BE2C (cell line): Measurements from ENCODE around the gene ATXN10.

ENCODE experiments used
- DNase-seq: peaks from one replicate; pipeline ENCODE4 v3.0.0-alpha.2; 2020
- H3K27me3 ChIP-seq: fragments of 250-450 bp; sonication (Bioruptor Pico); 2 replicates; pipeline ENCODE4 v1.5.1; 2020; ENCODE audit warnings: mild to moderate bottlenecking
- H3K36me3 ChIP-seq: fragments of 250-450 bp; sonication (Bioruptor Pico); 2 replicates; pipeline ENCODE4 v1.5.1; 2020; ENCODE audit warnings: mild to moderate bottlenecking
- H3K4me1 ChIP-seq: fragments of 250-450 bp; sonication (Bioruptor Pico); 2 replicates; pipeline ENCODE4 v1.5.1; 2020
- H3K4me3 ChIP-seq: 2 replicates; pipeline ENCODE4 v1.5.1; 2011; ENCODE audit warnings: low read depth, low read length
- H3K9me3 ChIP-seq: fragments of 250-450 bp; sonication (Bioruptor Pico); 2 replicates; pipeline ENCODE4 v1.5.1; 2020
- TF ChIP-seq, protein P1 (sequence below): IDR thresholded peaks from 2 replicates; pipeline ENCODE4 v1.5.1; 2012; ENCODE audit warnings: mild to moderate bottlenecking, low read depth, low read length

ATXN10 gene

DNA sequence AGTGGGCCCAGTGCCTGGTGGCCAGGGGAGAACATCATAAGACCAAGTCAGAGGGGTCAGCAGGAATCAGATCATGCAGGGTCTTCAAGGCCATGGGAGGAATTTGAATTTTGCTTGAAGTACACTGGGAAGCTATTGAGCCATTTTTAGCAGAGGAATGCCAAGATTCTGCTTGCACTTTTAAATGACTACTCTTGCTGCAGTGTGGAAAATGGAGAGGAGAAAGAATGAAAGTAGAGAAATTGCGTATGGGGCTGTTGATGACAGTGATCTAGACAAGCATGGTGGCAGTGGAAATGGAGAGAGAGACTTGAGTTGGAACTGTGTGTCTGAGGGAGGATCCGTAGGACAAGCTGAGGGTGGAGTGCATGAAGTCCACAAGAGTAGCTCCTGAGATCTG lies 177.3 kb downstream of the ATXN10 start:
- H3K36me3 ChIP-seq = peaks cover 44% of the 10 kb centered on the region

DNA sequence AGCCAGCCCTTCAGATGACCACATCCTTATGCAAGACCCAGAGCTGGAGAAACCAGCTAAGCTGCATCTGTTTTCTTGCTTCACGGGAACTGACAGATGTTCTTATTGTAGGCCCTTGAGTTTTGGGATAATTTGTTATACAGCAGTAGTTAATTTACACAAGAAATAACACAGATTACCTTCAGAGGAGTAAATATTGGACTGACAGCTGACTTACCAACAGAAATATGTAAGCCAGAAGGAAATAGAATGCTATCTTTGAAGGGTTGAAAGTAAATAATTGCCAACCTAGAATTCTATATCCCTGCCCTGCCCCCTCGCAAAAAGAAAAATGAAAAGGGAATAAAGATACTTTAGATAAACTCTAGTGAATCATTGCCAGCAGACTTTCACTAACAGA lies 181.2 kb downstream of the ATXN10 start:
- no peak for DNase-seq
- Histone ChIP-seq H3K4me3 (no peak overlapping the region), H3K36me3 (peaks cover 33% of the 10 kb centered on the region), H3K4me1 (no peaks in the 10 kb centered on the region), H3K9me3 (0 out of 2 replicates have a peak, but pooled peaks cover 3% of the 10 kb centered on the region), H3K27me3 (no peaks in the 10 kb centered on the region)
- TF ChIP-seq, protein P1, sequence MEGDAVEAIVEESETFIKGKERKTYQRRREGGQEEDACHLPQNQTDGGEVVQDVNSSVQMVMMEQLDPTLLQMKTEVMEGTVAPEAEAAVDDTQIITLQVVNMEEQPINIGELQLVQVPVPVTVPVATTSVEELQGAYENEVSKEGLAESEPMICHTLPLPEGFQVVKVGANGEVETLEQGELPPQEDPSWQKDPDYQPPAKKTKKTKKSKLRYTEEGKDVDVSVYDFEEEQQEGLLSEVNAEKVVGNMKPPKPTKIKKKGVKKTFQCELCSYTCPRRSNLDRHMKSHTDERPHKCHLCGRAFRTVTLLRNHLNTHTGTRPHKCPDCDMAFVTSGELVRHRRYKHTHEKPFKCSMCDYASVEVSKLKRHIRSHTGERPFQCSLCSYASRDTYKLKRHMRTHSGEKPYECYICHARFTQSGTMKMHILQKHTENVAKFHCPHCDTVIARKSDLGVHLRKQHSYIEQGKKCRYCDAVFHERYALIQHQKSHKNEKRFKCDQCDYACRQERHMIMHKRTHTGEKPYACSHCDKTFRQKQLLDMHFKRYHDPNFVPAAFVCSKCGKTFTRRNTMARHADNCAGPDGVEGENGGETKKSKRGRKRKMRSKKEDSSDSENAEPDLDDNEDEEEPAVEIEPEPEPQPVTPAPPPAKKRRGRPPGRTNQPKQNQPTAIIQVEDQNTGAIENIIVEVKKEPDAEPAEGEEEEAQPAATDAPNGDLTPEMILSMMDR = no peak

More for the DNA sequence above, 177.3 kb downstream of the ATXN10 start:
- no peak for DNase-seq
- Histone ChIP-seq H3K27me3 (no peaks in the 10 kb centered on the region), H3K9me3 (0 out of 2 replicates have a peak, but pooled peaks cover 3% of the 10 kb centered on the region), H3K4me3 (no peak overlapping the region), H3K4me1 (no peaks in the 10 kb centered on the region)
- TF ChIP-seq, protein P1 = no peak

DNA sequence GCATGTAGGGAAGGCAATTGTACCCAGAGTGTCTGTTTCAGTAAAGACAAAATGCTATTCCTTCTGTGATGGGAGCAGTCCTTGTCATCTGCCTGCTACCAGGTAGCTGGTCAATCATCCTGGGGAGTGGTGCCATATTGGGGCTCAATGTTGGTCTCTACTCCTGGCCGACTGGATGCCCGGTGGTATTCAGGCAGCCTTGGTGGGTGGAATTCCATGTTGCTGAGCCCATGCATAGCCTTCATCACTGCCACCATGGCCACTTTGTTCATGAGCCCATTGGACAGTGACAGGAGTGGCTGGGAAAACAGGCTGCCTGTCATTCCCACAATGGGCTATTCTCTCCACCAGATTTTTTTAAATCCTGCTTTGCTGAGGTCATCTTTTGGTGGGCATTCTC lies 184.3 kb downstream of the ATXN10 start:
- 0 out of 2 replicates have a peak, but pooled peaks cover 3% of the 10 kb centered on the region for H3K9me3 ChIP-seq
- no peak for DNase-seq
- TF ChIP-seq, protein P1 = no peak

DNA sequence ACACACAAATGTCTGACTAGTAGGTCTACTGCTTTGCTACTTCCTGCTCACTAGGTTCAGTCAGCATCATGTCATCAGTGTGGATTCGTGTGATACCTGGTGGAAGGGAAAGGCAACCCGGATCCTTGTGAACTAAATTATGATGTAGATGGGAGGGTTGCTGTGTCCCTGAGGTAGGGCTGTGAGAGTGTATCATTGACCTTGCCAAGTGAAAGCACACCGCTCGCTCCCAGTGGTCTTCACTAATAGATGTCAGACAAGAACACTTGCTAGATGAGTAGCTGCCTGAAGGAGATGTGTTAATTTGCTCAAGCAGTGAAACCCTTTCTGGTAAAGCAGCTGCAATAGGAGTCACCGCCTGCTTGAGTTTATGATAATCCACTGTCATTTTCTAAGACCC lies 185.9 kb downstream of the ATXN10 start:
- H3K27me3 ChIP-seq = no peaks in the 10 kb centered on the region
- no peak overlapping the region for H3K4me3 ChIP-seq
- DNase-seq = no peak
- H3K36me3 ChIP-seq = peaks cover 9% of the 10 kb centered on the region
- H3K4me1 ChIP-seq = no peaks in the 10 kb centered on the region
- TF ChIP-seq, protein P1 = no peak
- H3K9me3 ChIP-seq = no peaks in the 10 kb centered on the region

More for the DNA sequence above, 184.3 kb downstream of the ATXN10 start:
- no peak overlapping the region for H3K4me3 ChIP-seq
- H3K4me1 ChIP-seq = no peaks in the 10 kb centered on the region
- H3K27me3 ChIP-seq = no peaks in the 10 kb centered on the region
- peaks cover 23% of the 10 kb centered on the region for H3K36me3 ChIP-seq

DNA sequence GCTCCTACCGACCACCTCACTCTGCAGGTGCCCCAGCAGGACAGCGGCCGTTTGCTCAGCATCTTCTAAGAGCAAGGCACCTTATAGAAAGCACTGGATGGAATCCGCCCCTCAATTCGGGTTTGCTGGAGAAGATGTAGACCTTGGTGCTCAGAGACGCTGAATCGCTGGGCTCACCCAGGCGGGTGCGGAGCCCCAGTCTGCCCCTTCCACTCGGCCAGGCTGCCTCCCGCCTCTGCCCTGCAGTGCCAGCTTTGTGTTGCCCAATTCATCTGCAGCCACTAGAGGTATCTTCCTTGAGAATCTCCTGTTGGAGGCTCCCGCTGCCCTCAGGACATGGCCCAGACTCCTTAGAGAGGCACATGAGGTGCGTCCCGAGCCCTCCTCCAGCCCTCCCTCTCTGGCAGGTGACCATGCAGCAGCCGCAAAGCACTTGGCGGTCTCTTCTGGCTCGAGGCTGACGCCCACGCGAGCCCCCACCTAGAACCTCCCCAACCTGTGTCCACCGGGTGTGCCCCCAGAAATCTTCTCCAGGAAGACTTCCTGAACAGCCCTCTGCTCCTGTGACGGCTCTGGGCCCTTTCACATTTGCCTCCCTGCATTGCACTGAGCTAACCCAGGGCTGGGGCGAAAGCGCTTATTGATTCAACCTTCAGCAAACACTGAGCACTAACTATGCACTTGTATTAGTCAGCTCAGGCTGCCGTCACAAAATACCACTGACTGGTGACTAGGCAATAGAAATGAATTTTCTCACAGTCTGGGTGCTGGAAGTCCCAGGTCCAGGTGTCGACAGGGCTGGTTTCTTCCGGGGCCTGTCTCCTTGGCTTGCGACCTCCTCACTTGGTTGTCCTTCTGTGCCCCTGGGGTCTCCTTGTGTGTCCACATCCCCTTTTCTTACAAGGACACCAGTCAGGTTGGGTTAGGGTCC lies 187.9 kb downstream of the ATXN10 start:
- TF ChIP-seq, protein P1 = no peak
- Histone ChIP-seq H3K4me3 (no peak overlapping the region), H3K36me3 (peaks cover 3% of the 10 kb centered on the region), H3K4me1 (no peaks in the 10 kb centered on the region), H3K27me3 (no peaks in the 10 kb centered on the region), H3K9me3 (no peaks in the 10 kb centered on the region)
- DNase-seq = no peak

DNA sequence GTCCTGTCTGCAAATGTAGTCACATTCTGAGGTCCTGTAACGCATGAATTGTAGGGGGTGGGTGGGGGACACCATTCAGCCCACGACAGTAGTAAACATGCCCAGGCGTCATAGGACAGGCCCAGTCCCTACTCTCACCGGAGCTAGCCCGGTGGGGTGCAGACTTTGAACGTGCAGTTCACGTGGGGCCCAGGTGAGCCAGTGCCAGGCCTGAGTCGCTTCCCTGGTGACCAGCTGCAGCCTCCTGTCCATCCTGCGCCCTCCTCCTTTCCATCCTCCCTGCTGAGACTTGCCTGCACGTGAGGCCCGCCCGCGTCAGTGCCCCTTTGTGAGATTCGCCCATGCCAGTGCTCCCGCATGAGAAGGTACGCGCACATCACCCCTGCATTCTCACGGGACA lies 188.6 kb downstream of the ATXN10 start:
- Histone ChIP-seq H3K36me3 (peaks cover 3% of the 10 kb centered on the region), H3K4me3 (no peak overlapping the region), H3K27me3 (no peaks in the 10 kb centered on the region), H3K9me3 (no peaks in the 10 kb centered on the region), H3K4me1 (no peaks in the 10 kb centered on the region)
- TF ChIP-seq, protein P1 = no peak
- no peak for DNase-seq
